ENCODE results near the gene ARVCF.

ARVCF gene

DNA sequence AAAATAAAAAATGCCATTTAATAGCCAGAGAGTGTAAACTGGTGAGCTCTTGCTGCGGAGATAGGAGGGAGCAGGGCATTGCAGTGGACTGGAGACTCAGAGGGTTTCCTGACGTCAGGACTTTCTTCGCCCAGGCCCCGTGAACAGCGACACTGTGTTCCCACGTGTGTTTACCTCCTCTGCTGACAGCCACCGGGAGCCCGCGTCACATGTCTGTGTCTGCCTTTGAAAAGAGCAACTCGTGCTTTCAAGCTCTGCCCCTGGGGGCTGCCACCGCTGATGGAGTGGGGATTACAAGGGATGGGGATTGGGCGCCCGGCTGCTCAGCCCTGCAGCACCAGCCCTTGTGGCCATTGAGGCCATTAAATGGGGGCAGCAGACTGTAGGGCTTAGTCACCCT is 7.6 kb upstream of the ARVCF start:
- no peak for TF ChIP-seq CTCF (IDR thresholded peaks at IDR 0.05; ENCODE audit: low read depth, low read length)
- no peak overlapping the region for H3K4me3 ChIP-seq (ENCODE audit: low read depth, low read length)

DNA sequence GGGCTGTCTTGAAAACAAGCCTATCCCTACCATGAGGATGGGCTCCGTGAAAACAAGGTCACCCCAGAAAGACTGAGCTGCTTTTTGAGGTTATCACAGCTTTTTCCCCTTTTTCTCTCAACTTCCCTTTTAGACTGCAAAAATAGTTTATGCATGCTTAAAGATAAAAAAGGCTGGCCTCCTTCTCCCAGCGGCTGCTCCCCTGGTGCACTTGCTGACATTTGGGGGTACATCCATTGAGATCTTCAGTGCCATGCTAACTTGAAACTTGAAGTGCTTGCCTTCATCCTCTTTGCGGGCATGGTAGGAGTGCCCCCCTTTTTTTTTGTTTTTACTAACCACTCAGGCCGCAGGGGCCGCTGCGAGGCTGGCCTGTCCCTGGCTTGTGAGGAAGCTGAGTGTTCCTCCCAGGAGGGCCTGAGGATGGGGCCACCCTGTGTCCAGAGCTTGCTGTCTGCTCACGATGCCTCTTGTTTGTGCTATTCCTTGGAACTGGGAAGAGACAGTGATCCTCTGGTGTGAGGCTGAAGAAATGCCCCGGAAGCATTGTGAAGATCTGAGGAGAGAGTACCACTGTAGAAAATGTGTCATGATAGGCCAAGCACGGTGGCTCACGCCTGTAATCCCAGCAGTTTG is 6.5 kb upstream of the ARVCF start:
- no peak for TF ChIP-seq CTCF (IDR thresholded peaks at IDR 0.05; ENCODE audit: low read depth, low read length)
- H3K4me3 ChIP-seq (ENCODE audit: low read depth, low read length) = no peak overlapping the region

DNA sequence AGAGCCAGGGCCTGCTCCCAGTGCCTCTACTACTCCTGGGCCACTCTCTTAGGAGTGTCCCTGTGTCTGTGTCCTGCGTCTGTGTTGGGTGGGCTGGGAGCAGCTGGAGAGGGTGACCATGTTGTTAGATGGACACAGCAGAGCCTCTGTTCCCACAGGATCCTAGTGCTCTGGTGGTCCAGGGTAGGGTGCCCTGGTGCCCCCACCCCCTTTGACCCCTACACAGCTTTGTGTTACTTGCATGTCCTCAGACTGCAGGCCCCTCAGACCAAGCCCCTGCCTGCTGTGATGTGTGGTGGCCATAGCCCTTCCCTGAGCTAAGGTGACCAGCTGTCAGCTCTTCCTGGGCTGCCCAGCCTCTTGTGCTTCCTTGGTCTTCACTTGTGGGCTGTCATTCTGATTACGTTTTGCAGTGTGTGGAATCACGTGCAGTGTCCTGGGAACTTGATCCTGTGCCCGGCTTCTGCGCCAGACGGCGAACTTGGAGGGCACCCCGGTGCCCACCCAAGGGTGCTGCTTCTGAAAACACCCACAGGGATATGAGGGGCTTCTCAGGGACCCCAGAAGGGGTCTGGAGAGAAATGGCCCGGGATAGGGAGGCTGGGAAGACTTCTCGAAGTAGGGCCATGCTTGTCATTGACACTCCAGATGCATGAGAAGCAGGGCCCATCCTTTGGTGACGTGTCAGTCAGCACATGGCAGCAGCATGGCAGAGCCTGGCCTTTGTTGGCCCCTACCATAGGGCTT is 5.8 kb upstream of the ARVCF start:
- no peak for TF ChIP-seq CTCF (IDR thresholded peaks at IDR 0.05; ENCODE audit: low read depth, low read length)
- H3K4me3 ChIP-seq (ENCODE audit: low read depth, low read length) = peak overlapping the region; percentile 78

DNA sequence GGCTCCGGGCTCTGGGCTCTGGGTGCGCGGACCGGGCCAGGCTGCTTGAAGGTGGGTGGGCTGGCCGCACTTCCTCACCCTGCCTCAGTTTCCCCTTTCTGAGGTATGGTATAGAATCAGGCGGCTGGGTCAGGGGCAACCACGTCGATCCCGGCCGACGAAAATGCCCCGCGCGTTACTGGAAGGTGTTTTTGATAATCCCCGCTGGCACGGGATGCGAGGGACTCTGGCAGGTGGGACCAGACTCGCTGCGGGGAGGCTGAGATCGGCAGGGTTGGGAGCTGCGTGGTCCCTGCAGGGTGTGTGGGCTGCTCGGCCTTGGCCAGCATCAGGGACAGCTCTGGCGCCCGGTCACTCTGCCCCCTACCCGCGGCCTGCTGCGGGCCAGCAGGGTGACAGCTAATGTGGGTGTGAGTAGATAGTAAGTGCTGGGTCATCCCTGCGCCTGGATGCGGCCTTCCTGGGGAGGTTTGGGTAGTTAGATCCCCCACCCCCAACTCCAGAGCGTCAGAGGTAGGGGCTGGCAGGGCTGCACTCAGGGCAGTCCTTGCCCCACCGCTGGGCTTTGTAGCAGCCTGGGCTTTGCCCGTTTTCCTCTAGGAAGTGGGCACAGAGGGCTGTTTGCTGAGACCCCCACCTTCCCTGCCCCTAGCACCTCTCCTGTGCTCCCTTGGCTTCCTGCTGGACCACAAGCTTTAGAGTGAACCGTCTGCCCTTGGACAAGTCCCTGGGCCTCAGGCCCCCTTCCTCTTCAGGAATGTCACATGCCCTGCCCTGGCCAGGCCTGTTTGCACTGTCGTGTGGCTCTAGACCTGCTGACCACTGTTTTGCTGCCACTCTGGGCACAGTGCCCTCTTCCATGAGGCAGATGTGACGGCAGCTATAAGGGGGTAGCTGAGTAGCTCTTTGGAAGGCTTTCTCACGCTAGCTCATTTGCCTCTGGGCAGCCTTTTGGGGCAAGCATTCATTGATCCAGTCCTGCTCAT is 4.9 kb upstream of the ARVCF start:
- no peak for TF ChIP-seq CTCF (IDR thresholded peaks at IDR 0.05; ENCODE audit: low read depth, low read length)
- peak overlapping the region; percentile 78 for H3K4me3 ChIP-seq (ENCODE audit: low read depth, low read length)

DNA sequence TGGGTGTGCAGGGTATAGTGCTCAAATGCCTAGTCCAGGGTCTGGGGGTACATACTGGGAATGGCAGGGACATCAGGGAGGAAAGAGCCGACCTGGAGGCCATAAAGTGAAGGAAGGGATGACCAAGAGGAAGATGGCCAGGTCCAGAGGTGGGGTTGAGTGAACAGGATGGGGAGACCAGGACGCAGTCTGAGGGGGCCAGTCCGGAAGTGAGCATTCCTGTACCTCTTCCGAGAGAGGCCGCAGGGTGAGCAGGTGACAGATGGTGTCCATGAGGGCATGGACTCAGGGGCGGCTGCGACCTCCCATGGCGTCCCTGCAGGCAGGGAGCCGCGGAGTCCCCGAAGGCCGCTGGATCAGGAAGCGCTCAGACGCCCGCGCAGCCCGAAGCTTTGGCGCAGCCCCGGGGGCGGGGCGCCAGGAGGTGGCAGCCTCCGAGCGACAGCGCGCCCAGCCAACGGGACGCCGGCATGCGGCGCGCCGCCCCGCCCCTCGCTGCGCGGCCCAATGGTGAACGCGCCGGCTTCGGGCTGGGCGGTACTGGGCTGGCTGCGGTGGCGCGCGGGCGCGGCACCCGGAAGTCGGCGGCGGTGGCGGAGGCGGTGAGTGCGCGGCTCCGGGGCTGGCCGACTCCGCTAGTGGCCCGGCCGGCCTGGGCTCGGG is 4.0 kb upstream of the ARVCF start, which contains the start of gene TANGO2:
TANGO2 (plus strand) TSS at position 578 of the 663 bp plus-strand sequence. CDS start 15,689 bp downstream, outside the sequence.
- H3K4me3 ChIP-seq (ENCODE audit: low read depth, low read length) = peak within 1 kb of the TSS; percentile 78
- no peak for TF ChIP-seq CTCF (IDR thresholded peaks at IDR 0.05; ENCODE audit: low read depth, low read length)

DNA sequence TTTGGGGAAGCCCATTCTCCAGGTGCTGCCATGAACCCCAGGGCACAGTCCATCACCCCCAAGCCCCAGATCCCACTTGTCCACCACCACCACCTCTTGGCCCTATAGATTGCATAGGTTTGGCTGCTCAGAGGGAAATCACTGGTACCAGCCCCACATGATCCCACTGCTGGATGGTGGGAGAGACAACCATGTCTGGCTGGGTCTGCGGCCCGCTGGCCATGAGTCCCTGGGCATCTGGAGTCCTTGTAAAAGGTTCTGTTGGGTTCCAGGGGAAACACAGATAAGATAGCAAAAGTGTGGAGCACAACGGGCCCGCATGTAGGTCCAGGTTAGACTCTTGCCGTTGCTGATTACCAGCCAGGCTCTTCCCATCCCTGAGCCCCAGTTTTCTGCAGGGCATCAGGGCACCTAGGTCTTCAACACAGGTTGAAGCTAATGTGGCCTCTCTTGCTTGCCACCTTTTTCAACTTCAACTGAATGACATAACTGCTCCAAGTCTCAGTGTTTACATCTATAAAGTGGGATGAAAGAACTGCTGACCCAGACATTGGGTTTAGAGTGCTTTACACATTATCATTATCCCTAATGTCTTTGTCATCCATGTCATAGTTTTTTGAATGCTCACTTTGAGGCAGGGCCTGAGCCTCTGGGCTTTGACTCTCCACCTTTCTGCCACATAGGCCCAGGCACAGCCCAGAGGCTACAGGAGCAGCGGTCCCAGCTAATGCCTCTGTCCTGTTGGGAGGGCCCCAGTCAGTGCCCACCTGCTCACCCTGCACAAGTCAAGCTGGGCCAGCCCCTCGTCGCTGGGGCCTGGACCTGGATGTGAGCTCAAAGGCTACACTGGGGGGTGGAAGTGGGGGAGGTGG is 3.3 kb upstream of the ARVCF start:
- TF ChIP-seq CTCF (IDR thresholded peaks at IDR 0.05; ENCODE audit: low read depth, low read length) = no peak
- peak overlapping the region; percentile 57 for H3K4me3 ChIP-seq (ENCODE audit: low read depth, low read length)
